Neural cell (in vitro differentiated cells): ENCODE measurements around the gene PLSCR4.

Experiments
- CTCF ChIP-seq: fragments of 450-650 bp; IDR thresholded peaks from 2 replicates; pipeline ENCODE4 v1.5.1; 2014; ENCODE audit warnings: antibody characterized with exemption, mild to moderate bottlenecking, moderate library complexity; ENCODE audit not compliant: poor library complexity, severe bottlenecking
- EP300 ChIP-seq: fragments of 450-650 bp; conservative IDR thresholded peaks from 2 replicates; pipeline ENCODE4 v1.6.1; 2014; ENCODE audit warnings: antibody characterized with exemption, mild to moderate bottlenecking, moderate library complexity; ENCODE audit not compliant: poor library complexity, severe bottlenecking
- EZH2 ChIP-seq: fragments of 200-600, 300-800 bp; shearing (Covaris generic), sonication (generic); IDR thresholded peaks from 2 replicates; pipeline ENCODE4 v1.6.1; 2014; ENCODE audit warnings: antibody characterized with exemption, low read length, borderline replicate concordance, mild to moderate bottlenecking; ENCODE audit not compliant: insufficient read depth, poor library complexity, severe bottlenecking
- POLR2AphosphoS5 ChIP-seq: IDR thresholded peaks from 2 replicates; pipeline ENCODE4 v1.6.1; 2012
- RAD21 ChIP-seq: fragments of 450-650 bp; conservative IDR thresholded peaks from 2 replicates; pipeline ENCODE4 v1.6.1; 2014; ENCODE audit warnings: antibody characterized with exemption, mild to moderate bottlenecking, moderate library complexity

- TF ChIP-seq CTCF, result no peak
- TF ChIP-seq RAD21, result no peak
- no peak for TF ChIP-seq EZH2
- TF ChIP-seq POLR2AphosphoS5, result no peak
- no peak for TF ChIP-seq EP300
Measured at GRCh38 chr3:146256851-146257486, 6.1 kb upstream of the PLSCR4 start.
